Measurements from ENCODE around the gene AMN1. TPM values are rescaled to one million over a fixed set of nuclear protein-coding genes. Genes with fewer than 3 reads are reported as not detected.
A peak's percentile ranks its signal among the peaks of the same experiment; 100 is the strongest.

Gene AMN1
- total and polyA plus RNA-seq, 2 of the 13 experiments (the other 11 are each of a cell fraction or from before 2014, with no cell fraction given): 7.5 to 26.5 TPM

DNA sequence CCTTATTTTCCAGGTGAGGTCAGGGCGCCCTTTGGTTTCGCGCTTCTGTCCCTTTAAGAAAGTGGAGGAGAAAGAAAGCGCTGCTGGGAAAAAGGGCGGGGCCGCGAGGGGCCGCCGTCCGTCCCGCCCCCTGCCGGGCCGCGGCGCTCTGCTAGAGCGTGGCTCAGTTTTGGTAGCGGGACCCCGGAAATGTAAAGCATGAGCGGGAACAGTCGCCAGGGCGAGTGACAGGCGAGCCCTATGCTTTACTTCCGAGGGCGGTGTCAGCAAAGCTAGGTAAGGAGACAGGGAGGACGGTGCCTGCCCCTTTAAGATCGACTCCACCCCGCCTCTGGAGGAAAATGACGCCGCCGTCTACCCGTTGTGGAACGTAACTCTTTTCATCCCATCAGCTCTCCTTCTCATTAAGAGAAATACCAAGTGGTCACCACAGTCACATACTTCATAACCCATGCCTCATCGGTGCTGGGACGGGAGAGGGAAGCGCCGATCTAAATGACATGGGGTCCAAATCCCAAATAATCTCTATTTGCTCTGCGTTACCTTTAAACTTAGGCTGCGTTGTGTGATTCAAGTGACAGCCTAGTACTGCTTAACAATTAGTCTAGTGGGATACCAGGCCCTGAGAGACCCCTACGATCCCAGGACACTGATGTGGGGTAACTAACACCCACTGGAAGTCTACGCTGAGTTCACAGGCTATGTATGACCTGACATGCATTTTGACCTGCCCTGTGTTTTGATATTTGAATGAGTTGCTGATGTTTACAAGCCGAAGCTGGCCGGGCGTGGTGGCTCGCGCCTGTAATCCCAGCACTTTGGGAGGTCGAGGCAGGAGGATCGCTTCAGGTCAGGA is 69.5 kb downstream of the AMN1 start, which contains the start of gene ETFBKMT (continued):
- TF ChIP-seq, protein P1, sequence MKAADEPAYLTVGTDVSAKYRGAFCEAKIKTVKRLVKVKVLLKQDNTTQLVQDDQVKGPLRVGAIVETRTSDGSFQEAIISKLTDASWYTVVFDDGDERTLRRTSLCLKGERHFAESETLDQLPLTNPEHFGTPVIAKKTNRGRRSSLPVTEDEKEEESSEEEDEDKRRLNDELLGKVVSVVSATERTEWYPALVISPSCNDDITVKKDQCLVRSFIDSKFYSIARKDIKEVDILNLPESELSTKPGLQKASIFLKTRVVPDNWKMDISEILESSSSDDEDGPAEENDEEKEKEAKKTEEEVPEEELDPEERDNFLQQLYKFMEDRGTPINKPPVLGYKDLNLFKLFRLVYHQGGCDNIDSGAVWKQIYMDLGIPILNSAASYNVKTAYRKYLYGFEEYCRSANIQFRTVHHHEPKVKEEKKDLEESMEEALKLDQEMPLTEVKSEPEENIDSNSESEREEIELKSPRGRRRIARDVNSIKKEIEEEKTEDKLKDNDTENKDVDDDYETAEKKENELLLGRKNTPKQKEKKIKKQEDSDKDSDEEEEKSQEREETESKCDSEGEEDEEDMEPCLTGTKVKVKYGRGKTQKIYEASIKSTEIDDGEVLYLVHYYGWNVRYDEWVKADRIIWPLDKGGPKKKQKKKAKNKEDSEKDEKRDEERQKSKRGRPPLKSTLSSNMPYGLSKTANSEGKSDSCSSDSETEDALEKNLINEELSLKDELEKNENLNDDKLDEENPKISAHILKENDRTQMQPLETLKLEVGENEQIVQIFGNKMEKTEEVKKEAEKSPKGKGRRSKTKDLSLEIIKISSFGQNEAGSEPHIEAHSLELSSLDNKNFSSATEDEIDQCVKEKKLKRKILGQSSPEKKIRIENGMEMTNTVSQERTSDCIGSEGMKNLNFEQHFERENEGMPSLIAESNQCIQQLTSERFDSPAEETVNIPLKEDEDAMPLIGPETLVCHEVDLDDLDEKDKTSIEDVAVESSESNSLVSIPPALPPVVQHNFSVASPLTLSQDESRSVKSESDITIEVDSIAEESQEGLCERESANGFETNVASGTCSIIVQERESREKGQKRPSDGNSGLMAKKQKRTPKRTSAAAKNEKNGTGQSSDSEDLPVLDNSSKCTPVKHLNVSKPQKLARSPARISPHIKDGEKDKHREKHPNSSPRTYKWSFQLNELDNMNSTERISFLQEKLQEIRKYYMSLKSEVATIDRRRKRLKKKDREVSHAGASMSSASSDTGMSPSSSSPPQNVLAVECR (CRISPR knock-in tag; IDR thresholded peaks at IDR 0.05; ENCODE audit: borderline replicate concordance): peak; percentile 87; the same call in 1 of the 2 replicates
- TF ChIP-seq ZNF772 (CRISPR knock-in tag; IDR thresholded peaks at IDR 0.05) (no peak), ZNF350 (CRISPR knock-in tag; IDR thresholded peaks at IDR 0.05; ENCODE audit: borderline replicate concordance, low read depth) (peak; percentile 48; the same call in 1 of the 2 replicates), LCORL (IDR thresholded peaks at IDR 0.05) (no peak), LCORL (CRISPR knock-in tag; IDR thresholded peaks at IDR 0.05) (peak; percentile 60), ONECUT2 (CRISPR knock-in tag; IDR thresholded peaks at IDR 0.05) (peak; percentile 13; the same call in 1 of the 2 replicates), ZNF121 (CRISPR knock-in tag; IDR thresholded peaks at IDR 0.05) (no peak; the same call in 1 of the 2 replicates), ZNF501 (CRISPR knock-in tag; IDR thresholded peaks at IDR 0.05) (peak; percentile 72), ZMAT3 (CRISPR knock-in tag; conservative IDR thresholded peaks at IDR 0.05) (no peak), ZZZ3 (CRISPR knock-in tag; IDR thresholded peaks at IDR 0.05; ENCODE audit: borderline replicate concordance) (no peak), HCFC1 (IDR thresholded peaks at IDR 0.05; ENCODE audit: low read depth, low read length) (no peak), ZNF569 (CRISPR knock-in tag; IDR thresholded peaks at IDR 0.05; ENCODE audit: borderline replicate concordance) (no peak), ZNF615 (CRISPR knock-in tag; IDR thresholded peaks at IDR 0.05; ENCODE audit: borderline replicate concordance) (no peak), KLF11 (CRISPR knock-in tag; IDR thresholded peaks at IDR 0.05) (no peak), FOXK1 (CRISPR knock-in tag; IDR thresholded peaks at IDR 0.05; ENCODE audit: borderline replicate concordance, low read depth) (peak; percentile 45; the same call in 1 of the 2 replicates), MAZ (IDR thresholded peaks at IDR 0.05; ENCODE audit: borderline replicate concordance, low read depth, low read length) (peak; percentile 79), MAZ (CRISPR knock-in tag; IDR thresholded peaks at IDR 0.05; ENCODE audit: low read depth) (peak; percentile 19; the same call in 1 of the 2 replicates), ISX (CRISPR knock-in tag; conservative IDR thresholded peaks at IDR 0.05) (no peak), ZNF619 (CRISPR knock-in tag; IDR thresholded peaks at IDR 0.05) (no peak)
- TF ChIP-seq, protein P2, sequence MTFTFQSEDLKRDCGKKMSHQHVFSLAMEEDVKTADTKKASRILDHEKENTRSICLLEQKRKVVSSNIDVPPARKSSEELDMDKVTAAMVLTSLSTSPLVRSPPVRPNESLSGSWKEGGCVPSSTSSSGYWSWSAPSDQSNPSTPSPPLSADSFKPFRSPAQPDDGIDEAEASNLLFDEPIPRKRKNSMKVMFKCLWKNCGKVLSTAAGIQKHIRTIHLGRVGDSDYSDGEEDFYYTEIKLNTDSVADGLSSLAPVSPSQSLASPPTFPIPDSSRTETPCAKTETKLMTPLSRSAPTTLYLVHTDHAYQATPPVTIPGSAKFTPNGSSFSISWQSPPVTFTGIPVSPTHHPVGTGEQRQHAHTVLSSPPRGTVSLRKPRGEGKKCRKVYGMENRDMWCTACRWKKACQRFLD (CRISPR knock-in tag; IDR thresholded peaks at IDR 0.05; ENCODE audit: borderline replicate concordance): 0 out of 2 replicates have a peak, but pooled peaks have one; percentile 56
- TF ChIP-seq, protein P3, sequence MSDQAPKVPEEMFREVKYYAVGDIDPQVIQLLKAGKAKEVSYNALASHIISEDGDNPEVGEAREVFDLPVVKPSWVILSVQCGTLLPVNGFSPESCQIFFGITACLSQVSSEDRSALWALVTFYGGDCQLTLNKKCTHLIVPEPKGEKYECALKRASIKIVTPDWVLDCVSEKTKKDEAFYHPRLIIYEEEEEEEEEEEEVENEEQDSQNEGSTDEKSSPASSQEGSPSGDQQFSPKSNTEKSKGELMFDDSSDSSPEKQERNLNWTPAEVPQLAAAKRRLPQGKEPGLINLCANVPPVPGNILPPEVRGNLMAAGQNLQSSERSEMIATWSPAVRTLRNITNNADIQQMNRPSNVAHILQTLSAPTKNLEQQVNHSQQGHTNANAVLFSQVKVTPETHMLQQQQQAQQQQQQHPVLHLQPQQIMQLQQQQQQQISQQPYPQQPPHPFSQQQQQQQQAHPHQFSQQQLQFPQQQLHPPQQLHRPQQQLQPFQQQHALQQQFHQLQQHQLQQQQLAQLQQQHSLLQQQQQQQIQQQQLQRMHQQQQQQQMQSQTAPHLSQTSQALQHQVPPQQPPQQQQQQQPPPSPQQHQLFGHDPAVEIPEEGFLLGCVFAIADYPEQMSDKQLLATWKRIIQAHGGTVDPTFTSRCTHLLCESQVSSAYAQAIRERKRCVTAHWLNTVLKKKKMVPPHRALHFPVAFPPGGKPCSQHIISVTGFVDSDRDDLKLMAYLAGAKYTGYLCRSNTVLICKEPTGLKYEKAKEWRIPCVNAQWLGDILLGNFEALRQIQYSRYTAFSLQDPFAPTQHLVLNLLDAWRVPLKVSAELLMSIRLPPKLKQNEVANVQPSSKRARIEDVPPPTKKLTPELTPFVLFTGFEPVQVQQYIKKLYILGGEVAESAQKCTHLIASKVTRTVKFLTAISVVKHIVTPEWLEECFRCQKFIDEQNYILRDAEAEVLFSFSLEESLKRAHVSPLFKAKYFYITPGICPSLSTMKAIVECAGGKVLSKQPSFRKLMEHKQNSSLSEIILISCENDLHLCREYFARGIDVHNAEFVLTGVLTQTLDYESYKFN (CRISPR knock-in tag; conservative IDR thresholded peaks at IDR 0.05): peak; percentile 43; the same call in 1 of the 2 replicates

Data from HepG2 (cell line).